Prostate gland (tissue), 2 donors: ENCODE results near the gene GLE1.

Source experiments
- CTCF ChIP-seq, 4 experiments: fragments of 200-600 bp in 2 of 4; fragments of 450-650 bp in 2 of 4; sonication (generic) in 2 of 4; IDR thresholded peaks; 1 replicate in 3 of 4; 2 replicates in 1 of 4; pipeline ENCODE4 v1.5.1; 2016 to 2019; ENCODE audit warnings: antibody characterized with exemption in 4 of 4, mild to moderate bottlenecking in 2 of 4, moderate library complexity in 2 of 4
- POLR2A ChIP-seq: fragments of 450-650 bp; IDR thresholded peaks from one replicate; pipeline ENCODE4 v1.6.1; 2016; ENCODE audit warnings: antibody characterized with exemption, mild to moderate bottlenecking
- POLR2AphosphoS5 ChIP-seq: sonication (generic); formaldehyde crosslinking; IDR thresholded peaks from one replicate; pipeline ENCODE4 v1.6.1; 2017; ENCODE audit warnings: antibody characterized with exemption

DNA sequence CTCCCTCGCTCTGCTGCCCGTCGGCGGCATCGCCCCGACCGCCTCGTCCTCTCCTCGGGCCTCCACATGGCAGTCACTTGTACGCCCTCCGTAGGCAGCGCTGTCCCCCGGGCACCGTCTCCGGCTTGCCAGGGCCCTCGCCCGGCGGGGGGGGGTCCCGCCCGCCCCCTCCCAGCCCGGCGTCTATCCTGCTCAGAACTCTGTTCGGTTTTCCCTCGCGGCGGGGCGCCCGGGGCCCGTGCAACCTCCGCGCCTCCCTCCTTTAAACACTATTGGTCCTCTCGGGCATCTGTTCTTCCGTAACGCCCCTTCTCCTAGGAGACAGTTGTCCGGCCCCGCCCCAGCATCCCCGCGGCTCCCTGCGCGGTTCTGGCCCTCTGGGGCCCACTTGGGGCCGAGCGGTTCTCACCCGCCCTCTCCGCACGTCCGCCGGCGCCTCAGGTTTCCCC lies 47.9 kb upstream of the GLE1 start:
- no peak for TF ChIP-seq CTCF (IDR thresholded peaks at IDR 0.05)
- TF ChIP-seq POLR2AphosphoS5: peak; percentile 56
- TF ChIP-seq POLR2A: no peak
